Gastroesophageal sphincter (tissue), 3 donors: ENCODE data around the gene PERP.

Experiments used
- CTCF ChIP-seq, 4 experiments: fragments of 200-600 bp in 2 of 4; fragments of 450-650 bp in 2 of 4; sonication (generic) in 1 of 4; IDR thresholded peaks; one replicate each; pipeline ENCODE4 v1.5.1; 2017 to 2019; ENCODE audit warnings: antibody characterized with exemption in 4 of 4, mild to moderate bottlenecking in 2 of 4, moderate library complexity in 2 of 4
- POLR2A ChIP-seq, 2 donors: fragments of 450-650 bp; IDR thresholded peaks; one replicate each; pipeline ENCODE4 v1.6.1; 2017; ENCODE audit warnings: antibody characterized with exemption in 2 of 2, mild to moderate bottlenecking in 2 of 2, moderate library complexity in 1 of 2

GRCh38 chr6:138145402-138145801 is 38.2 kb upstream of the PERP start:
- TF ChIP-seq CTCF (IDR thresholded peaks at IDR 0.05): no peak
- no peak for TF ChIP-seq POLR2A (IDR thresholded peaks at IDR 0.05)
